Right lobe of liver (tissue), 4 donors: ENCODE data around the gene DCAF15.

Experiments used
- POLR2A ChIP-seq: fragments of 450-650 bp; IDR thresholded peaks from one replicate; pipeline ENCODE4 v1.6.1; 2017; ENCODE audit warnings: antibody characterized with exemption, mild to moderate bottlenecking
- TF ChIP-seq, protein P1 (sequence below), 4 donors: fragments of 200-600 bp in 3 of 4; fragments of 450-650 bp in 1 of 4; IDR thresholded peaks; one replicate each; pipeline versions ENCODE4 v1.5.1 to v1.8.0; 2016 to 2022; ENCODE audit warnings: antibody characterized with exemption in 4 of 4, mild to moderate bottlenecking in 2 of 4
- donor health status: DM: no; HTN: no; CAD: no.
- donor health status: DM: no; HTN: no; CAD: no.
- donor health status: DM: no; HTN: yes; CAD: no.

DNA sequence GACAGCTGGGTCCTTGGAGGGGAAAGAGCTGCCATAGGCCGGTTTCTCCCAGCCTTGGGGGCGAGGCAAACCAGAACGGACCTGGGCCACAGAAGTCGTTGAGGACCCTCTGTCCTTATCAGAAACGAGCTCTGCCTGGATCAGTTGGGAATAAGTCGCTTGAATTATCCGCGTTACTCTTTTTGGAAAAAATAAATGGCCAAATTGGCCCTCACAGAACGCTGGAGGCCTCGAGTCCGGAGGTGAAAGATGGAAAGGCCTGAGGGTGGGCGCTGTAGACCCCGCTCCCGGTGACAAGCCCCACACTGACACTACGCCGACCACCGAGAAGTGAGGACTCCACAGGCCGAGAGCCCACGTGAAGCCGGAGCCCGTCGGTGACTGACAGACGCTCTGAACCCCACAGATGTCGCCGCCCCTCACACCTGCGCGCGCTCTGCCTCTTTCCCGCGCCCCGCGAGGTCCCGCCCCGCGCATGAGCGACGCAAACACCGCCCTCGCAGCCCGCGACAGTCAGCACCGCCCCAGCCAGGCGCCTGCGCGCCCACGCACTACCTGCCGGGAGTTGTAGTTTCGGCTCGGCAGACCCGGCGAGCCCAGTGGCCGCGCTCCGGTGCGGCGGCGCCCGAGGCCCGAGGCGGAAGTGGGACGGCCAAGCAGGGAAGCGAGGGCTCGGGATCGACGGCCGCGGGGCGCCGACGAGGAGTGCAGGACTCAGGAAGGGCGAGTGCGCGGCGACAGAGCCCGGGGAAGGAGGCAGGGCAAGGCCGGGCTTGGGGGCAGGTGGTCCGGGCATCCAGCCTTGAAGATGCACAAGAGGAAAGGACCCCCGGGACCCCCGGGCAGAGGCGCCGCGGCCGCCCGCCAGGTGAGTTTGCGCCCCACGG is 46.4 kb upstream of the DCAF15 start, which contains the start of the genes BRME1 and CC2D1A:
- peak; percentile 70 for TF ChIP-seq POLR2A
- TF ChIP-seq, protein P1, sequence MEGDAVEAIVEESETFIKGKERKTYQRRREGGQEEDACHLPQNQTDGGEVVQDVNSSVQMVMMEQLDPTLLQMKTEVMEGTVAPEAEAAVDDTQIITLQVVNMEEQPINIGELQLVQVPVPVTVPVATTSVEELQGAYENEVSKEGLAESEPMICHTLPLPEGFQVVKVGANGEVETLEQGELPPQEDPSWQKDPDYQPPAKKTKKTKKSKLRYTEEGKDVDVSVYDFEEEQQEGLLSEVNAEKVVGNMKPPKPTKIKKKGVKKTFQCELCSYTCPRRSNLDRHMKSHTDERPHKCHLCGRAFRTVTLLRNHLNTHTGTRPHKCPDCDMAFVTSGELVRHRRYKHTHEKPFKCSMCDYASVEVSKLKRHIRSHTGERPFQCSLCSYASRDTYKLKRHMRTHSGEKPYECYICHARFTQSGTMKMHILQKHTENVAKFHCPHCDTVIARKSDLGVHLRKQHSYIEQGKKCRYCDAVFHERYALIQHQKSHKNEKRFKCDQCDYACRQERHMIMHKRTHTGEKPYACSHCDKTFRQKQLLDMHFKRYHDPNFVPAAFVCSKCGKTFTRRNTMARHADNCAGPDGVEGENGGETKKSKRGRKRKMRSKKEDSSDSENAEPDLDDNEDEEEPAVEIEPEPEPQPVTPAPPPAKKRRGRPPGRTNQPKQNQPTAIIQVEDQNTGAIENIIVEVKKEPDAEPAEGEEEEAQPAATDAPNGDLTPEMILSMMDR (IDR thresholded peaks at IDR 0.05): no peak
